PC-3 (cell line): ENCODE results near the gene TMEM106A. TPM values are rescaled to one million over a fixed set of nuclear protein-coding genes. Genes with fewer than 3 reads are reported as not detected.
"Not testable (repeated sequence)": the region's sequence is repeated elsewhere in the genome, so short reads cannot be mapped to it uniquely, and the experiment has no call there.

Experiments used
- ATAC-seq: fragments of 200-7000 bp; cut with Tn5 transposase; 2 replicates; pipeline ENCODE4 v1.9.1; 2020; ENCODE audit warnings: mild to moderate bottlenecking, moderate library complexity
- BruUV-seq: library from RNA; stranded (reverse); fragments of 400-500 nt; replicated peaks from 2 replicates; lab custom pipeline; 2021; lab: Mats Ljungman, UMichigan
- CTCF ChIA-PET: fragments of 300-600 bp; sonication (Branson Sonifier 250); formaldehyde crosslinking; loops from one replicate; lab custom pipeline; 2022; ENCODE audit warnings: antibody characterized with exemption; lab: Charles Lee
- POLR2A ChIA-PET: fragments of 300-600 bp; sonication (Branson Sonifier 250); formaldehyde crosslinking; loops from one replicate; lab custom pipeline; 2022; ENCODE audit warnings: antibody characterized with exemption; ENCODE audit not compliant: unreplicated experiment; lab: Charles Lee
- DNase-seq: peaks from one replicate; pipeline ENCODE4 v3.0.0-alpha.2; 2015
- H2AFZ ChIP-seq: fragments of 300-600 bp; sonication (generic); 2 replicates; pipeline ENCODE4 v1.6.0; 2016; ENCODE audit warnings: antibody characterized with exemption, low read length
- H3F3A ChIP-seq: fragments of 300-600 bp; sonication (generic); one replicate; pipeline ENCODE4 v1.6.0; 2017; ENCODE audit warnings: antibody characterized with exemption, low read length, control low read depth, mild to moderate bottlenecking; ENCODE audit not compliant: unreplicated experiment
- H3K27ac ChIP-seq: fragments of 300-600 bp; sonication (generic); 2 replicates; pipeline ENCODE4 v1.5.1; 2016; ENCODE audit warnings: mild to moderate bottlenecking, low read length
- H3K27me3 ChIP-seq: fragments of 300-600 bp; sonication (generic); 2 replicates; pipeline ENCODE4 v1.6.1; 2016; ENCODE audit warnings: low read length, mixed read lengths
- H3K36me3 ChIP-seq: fragments of 300-600 bp; sonication (generic); 2 replicates; pipeline ENCODE4 v1.6.1; 2016; ENCODE audit warnings: low read depth, mixed run types, low read length, mixed read lengths
- H3K4me1 ChIP-seq: fragments of 300-600 bp; sonication (generic); 2 replicates; pipeline ENCODE4 v1.5.1; 2016; ENCODE audit warnings: low read length; ENCODE audit not compliant: insufficient read depth
- H3K4me2 ChIP-seq: fragments of 300-600 bp; sonication (generic); 2 replicates; pipeline ENCODE4 v1.6.0; 2016; ENCODE audit warnings: low read length
- H3K4me3 ChIP-seq: fragments of 300-600 bp; sonication (generic); 2 replicates; pipeline ENCODE4 v1.5.1; 2016; ENCODE audit warnings: mild to moderate bottlenecking, low read length, mixed read lengths
- H3K79me2 ChIP-seq: fragments of 300-600 bp; sonication (generic); 2 replicates; pipeline ENCODE4 v1.6.1; 2017; ENCODE audit warnings: low read length, mixed read lengths
- H3K9ac ChIP-seq: fragments of 300-600 bp; sonication (generic); 2 replicates; pipeline ENCODE4 v1.6.0; 2016; ENCODE audit warnings: mild to moderate bottlenecking, low read length
- H3K9me2 ChIP-seq: fragments of 300-600 bp; sonication (generic); replicated peaks from 2 replicates; pipeline ENCODE4 v1.6.1; 2016; ENCODE audit warnings: mixed run types, low read length, mixed read lengths
- H3K9me3 ChIP-seq: fragments of 300-600 bp; sonication (generic); 2 replicates; pipeline ENCODE4 v1.6.1; 2016; ENCODE audit warnings: low read length, mixed read lengths
- H4K20me1 ChIP-seq: fragments of 300-600 bp; sonication (generic); 2 replicates; pipeline ENCODE4 v1.6.1; 2016; ENCODE audit warnings: low read length, mixed read lengths
- intact Hi-C: fragments of 100-400 bp; cut with micrococcal nuclease; formaldehyde crosslinking; loops from 2 replicates; pipeline ENCODE4 v1.9.0; 2023
- total RNA-seq: library from RNA; depleted of rRNA; stranded (reverse); fragments of >200 nt; gene quantifications from 2 replicates; pipeline ENCODE4 v1.2.3, GENCODE V29; 2014

Gene TMEM106A
- total RNA-seq, 1 experiment from 2014 or later = not detected

GRCh38 chr17:43232021-43232699, 20.5 kb downstream of the TMEM106A start:
- DNase-seq, POLR2A ChIA-PET, H3K27ac ChIP-seq, H3K4me2 ChIP-seq, H3K4me3 ChIP-seq, H3K27me3 ChIP-seq, H3F3A ChIP-seq, H2AFZ ChIP-seq, BruUV-seq, H3K9me3 ChIP-seq, H3K36me3 ChIP-seq, CTCF ChIA-PET, ATAC-seq, intact Hi-C loops, H3K79me2 ChIP-seq, H3K4me1 ChIP-seq, H3K9ac ChIP-seq, H3K9me2 ChIP-seq, H4K20me1 ChIP-seq: not testable (repeated sequence)

- H3F3A ChIP-seq, DNase-seq, POLR2A ChIA-PET, intact Hi-C loops, BruUV-seq, H3K27ac ChIP-seq, CTCF ChIA-PET, ATAC-seq, H3K79me2 ChIP-seq, H2AFZ ChIP-seq, H3K9me2 ChIP-seq, H3K27me3 ChIP-seq, H3K9ac ChIP-seq, H3K9me3 ChIP-seq, H3K36me3 ChIP-seq, H4K20me1 ChIP-seq, H3K4me2 ChIP-seq, H3K4me1 ChIP-seq, H3K4me3 ChIP-seq: not testable (repeated sequence)
Measured at GRCh38 chr17:43233263-43233662, 21.6 kb downstream of the TMEM106A start.

GRCh38 chr17:43233877-43234276, 22.2 kb downstream of the TMEM106A start, which contains the start of gene RNU2-1:
TSS of gene RNU2-1 (minus strand) at chr17:43233977.
- BruUV-seq, intact Hi-C loops, H3K4me2 ChIP-seq, CTCF ChIA-PET, H3K4me1 ChIP-seq, H2AFZ ChIP-seq, POLR2A ChIA-PET, H3K9me3 ChIP-seq, H3K27ac ChIP-seq, H3K36me3 ChIP-seq, H3K27me3 ChIP-seq, H3K9me2 ChIP-seq, H3K9ac ChIP-seq, H3K79me2 ChIP-seq, H3F3A ChIP-seq, H3K4me3 ChIP-seq, ATAC-seq, H4K20me1 ChIP-seq, DNase-seq: not testable (repeated sequence)

- H3K9ac ChIP-seq, ATAC-seq, H3K4me1 ChIP-seq, intact Hi-C loops, H3K9me2 ChIP-seq, CTCF ChIA-PET, BruUV-seq, H3K4me3 ChIP-seq, H3K36me3 ChIP-seq, H4K20me1 ChIP-seq, H3F3A ChIP-seq, H3K4me2 ChIP-seq, POLR2A ChIA-PET, H3K27me3 ChIP-seq, DNase-seq, H3K79me2 ChIP-seq, H2AFZ ChIP-seq, H3K27ac ChIP-seq, H3K9me3 ChIP-seq: not testable (repeated sequence)
Measured at GRCh38 chr17:43239597-43239996, 27.9 kb downstream of the TMEM106A start.

GRCh38 chr17:43240596-43241352, 29.1 kb downstream of the TMEM106A start:
- H3K9ac ChIP-seq, H3K27ac ChIP-seq, H3K36me3 ChIP-seq, H3F3A ChIP-seq, CTCF ChIA-PET, H3K79me2 ChIP-seq, BruUV-seq, H4K20me1 ChIP-seq, intact Hi-C loops, H3K4me3 ChIP-seq, H3K4me2 ChIP-seq, H3K27me3 ChIP-seq, H3K9me3 ChIP-seq, H3K4me1 ChIP-seq, DNase-seq, POLR2A ChIA-PET, H3K9me2 ChIP-seq, H2AFZ ChIP-seq: not testable (repeated sequence)
- ATAC-seq = peak; percentile 18; the same call in 1 of the 2 replicates

GRCh38 chr17:43246456-43246855, 34.8 kb downstream of the TMEM106A start:
- intact Hi-C loops, H3K27ac ChIP-seq, H3K27me3 ChIP-seq, H3K36me3 ChIP-seq, CTCF ChIA-PET, H3K9me2 ChIP-seq, H3K4me1 ChIP-seq, POLR2A ChIA-PET, BruUV-seq, H3K9ac ChIP-seq, H3K4me3 ChIP-seq, H4K20me1 ChIP-seq, H3K79me2 ChIP-seq, H3K9me3 ChIP-seq, H3K4me2 ChIP-seq, ATAC-seq, H2AFZ ChIP-seq, DNase-seq, H3F3A ChIP-seq: not testable (repeated sequence)
